NCI-H2081 treated with DMSO at 0.1 percent for 48 hours (cell line): ENCODE data around the gene DSG2.

Experiments
- DNase-seq: peaks from one replicate; lab custom pipeline; 2025; lab: John Stamatoyannopoulos, UW

The DSG2 gene

DNA sequence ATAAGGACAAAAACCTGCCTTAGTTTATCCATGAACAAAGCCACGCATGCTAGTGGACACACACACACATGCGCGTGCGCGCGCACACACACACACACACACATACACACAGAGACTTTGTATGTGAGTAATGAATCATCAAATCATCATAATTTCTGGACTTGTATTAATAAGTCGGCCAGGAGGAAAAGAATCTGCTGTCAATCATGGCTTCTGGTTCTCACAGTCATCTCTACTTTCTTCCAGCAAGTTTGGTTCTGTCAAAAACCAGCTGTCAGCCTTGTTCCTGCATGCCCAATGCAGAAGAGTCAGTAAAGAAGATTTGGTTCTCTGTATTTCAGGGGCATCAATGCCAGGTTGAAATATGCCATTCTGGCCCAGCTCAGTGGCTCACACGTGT lies 92.6 kb downstream of the DSG2 start:
- DNase-seq: no peak

DNA sequence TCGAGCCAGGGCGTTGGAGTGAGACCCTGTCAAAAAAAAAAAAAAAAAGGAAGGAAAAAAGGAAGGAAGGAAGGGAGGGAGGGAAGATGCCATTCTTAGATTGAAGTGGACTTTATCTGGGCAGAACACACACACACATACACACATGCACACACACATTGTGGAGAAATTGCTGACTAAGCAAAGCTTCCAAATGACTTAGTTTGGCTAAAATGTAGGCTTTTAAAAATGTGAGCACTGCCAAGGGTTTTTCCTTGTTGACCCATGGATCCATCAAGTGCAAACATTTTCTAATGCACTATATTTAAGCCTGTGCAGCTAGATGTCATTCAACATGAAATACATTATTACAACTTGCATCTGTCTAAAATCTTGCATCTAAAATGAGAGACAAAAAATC lies 93.1 kb downstream of the DSG2 start:
- no peak for DNase-seq

DNA sequence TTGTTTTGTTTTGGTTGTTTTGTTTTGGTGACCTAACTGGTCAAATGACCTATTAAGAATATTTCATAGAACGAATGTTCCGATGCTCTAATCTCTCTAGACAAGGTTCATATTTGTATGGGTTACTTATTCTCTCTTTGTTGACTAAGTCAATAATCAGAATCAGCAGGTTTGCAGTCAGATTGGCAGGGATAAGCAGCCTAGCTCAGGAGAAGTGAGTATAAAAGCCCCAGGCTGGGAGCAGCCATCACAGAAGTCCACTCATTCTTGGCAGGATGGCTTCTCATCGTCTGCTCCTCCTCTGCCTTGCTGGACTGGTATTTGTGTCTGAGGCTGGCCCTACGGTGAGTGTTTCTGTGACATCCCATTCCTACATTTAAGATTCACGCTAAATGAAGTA lies 93.7 kb downstream of the DSG2 start, which contains the start of gene TTR:
TSS of gene TTR (plus strand) at position 250 of the 400 bp plus-strand sequence. CDS start at position 276, 26 bp downstream.
- no peak for DNase-seq

DNA sequence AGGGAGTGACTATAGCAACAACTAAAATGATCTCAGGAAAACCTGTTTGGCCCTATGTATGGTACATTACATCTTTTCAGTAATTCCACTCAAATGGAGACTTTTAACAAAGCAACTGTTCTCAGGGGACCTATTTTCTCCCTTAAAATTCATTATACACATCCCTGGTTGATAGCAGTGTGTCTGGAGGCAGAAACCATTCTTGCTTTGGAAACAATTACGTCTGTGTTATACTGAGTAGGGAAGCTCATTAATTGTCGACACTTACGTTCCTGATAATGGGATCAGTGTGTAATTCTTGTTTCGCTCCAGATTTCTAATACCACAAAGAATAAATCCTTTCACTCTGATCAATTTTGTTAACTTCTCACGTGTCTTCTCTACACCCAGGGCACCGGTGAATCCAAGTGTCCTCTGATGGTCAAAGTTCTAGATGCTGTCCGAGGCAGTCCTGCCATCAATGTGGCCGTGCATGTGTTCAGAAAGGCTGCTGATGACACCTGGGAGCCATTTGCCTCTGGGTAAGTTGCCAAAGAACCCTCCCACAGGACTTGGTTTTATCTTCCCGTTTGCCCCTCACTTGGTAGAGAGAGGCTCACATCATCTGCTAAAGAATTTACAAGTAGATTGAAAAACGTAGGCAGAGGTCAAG lies 94.7 kb downstream of the DSG2 start:
- no peak for DNase-seq

DNA sequence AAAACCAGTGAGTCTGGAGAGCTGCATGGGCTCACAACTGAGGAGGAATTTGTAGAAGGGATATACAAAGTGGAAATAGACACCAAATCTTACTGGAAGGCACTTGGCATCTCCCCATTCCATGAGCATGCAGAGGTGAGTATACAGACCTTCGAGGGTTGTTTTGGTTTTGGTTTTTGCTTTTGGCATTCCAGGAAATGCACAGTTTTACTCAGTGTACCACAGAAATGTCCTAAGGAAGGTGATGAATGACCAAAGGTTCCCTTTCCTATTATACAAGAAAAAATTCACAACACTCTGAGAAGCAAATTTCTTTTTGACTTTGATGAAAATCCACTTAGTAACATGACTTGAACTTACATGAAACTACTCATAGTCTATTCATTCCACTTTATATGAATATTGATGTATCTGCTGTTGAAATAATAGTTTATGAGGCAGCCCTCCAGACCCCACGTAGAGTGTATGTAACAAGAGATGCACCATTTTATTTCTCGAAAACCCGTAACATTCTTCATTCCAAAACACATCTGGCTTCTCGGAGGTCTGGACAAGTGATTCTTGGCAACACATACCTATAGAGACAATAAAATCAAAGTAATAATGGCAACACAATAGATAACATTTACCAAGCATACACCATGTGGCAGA lies 97.3 kb downstream of the DSG2 start:
- DNase-seq: no peak

DNA sequence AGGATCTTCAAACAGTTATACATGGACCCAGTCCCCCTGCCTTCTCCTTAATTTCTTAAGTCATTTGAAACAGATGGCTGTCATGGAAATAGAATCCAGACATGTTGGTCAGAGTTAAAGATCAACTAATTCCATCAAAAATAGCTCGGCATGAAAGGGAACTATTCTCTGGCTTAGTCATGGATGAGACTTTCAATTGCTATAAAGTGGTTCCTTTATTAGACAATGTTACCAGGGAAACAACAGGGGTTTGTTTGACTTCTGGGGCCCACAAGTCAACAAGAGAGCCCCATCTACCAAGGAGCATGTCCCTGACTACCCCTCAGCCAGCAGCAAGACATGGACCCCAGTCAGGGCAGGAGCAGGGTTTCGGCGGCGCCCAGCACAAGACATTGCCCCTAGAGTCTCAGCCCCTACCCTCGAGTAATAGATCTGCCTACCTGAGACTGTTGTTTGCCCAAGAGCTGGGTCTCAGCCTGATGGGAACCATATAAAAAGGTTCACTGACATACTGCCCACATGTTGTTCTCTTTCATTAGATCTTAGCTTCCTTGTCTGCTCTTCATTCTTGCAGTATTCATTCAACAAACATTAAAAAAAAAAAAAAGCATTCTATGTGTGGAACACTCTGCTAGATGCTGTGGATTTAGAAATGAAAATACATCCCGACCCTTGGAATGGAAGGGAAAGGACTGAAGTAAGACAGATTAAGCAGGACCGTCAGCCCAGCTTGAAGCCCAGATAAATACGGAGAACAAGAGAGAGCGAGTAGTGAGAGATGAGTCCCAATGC lies 98.3 kb downstream of the DSG2 start:
- DNase-seq: no peak

DNA sequence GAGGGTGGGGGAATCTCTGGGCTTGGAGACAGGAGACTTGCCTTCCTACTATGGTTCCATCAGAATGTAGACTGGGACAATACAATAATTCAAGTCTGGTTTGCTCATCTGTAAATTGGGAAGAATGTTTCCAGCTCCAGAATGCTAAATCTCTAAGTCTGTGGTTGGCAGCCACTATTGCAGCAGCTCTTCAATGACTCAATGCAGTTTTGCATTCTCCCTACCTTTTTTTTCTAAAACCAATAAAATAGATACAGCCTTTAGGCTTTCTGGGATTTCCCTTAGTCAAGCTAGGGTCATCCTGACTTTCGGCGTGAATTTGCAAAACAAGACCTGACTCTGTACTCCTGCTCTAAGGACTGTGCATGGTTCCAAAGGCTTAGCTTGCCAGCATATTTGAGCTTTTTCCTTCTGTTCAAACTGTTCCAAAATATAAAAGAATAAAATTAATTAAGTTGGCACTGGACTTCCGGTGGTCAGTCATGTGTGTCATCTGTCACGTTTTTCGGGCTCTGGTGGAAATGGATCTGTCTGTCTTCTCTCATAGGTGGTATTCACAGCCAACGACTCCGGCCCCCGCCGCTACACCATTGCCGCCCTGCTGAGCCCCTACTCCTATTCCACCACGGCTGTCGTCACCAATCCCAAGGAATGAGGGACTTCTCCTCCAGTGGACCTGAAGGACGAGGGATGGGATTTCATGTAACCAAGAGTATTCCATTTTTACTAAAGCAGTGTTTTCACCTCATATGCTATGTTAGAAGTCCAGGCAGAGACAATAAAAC lies 100.2 kb downstream of the DSG2 start:
- no peak for DNase-seq
